LNCAP (cell line): ENCODE data around the gene L1CAM.

ENCODE experiments used
- TF ChIP-seq, protein P1 (sequence below): fragments of 450-650 bp; IDR thresholded peaks from 2 replicates; pipeline ENCODE4 v1.5.1; 2017; ENCODE audit warnings: mild to moderate bottlenecking

The L1CAM gene

DNA sequence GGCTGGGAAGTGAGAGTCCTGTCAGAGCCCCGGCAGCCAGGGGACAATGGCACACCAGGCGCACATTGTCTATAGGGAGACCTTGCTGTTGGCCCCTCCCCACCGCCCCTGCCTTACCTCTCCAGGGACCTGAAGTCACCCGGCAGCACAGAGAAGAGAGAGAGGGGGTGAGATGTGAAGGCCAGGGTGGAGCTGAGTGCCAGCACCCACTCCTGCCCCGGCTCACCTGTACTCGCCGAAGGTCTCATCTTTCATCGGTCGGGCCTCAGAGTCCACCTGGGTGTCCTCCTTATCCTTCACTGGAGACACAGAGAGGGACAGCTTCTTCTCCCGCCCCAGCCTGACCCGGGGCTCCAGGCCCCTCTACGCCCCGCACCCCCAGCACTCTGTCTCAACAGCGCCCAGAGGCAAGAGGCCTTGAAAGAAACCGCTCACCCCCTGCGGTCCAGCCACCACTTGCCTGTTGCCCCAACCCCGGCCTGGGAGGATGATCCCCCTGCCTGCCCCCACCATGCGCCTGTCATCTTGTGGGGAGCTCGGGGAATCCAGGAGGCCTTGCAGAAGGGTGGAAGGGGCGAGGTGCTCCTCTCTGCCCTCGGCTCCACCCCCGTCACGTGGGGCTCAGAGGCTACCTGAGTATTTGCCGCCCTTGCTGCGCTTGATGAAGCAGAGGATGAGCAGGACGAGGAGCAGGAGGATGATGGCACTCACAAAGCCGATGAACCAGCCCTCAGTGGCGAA lies 22.6 kb downstream of the L1CAM start:
- TF ChIP-seq, protein P1, sequence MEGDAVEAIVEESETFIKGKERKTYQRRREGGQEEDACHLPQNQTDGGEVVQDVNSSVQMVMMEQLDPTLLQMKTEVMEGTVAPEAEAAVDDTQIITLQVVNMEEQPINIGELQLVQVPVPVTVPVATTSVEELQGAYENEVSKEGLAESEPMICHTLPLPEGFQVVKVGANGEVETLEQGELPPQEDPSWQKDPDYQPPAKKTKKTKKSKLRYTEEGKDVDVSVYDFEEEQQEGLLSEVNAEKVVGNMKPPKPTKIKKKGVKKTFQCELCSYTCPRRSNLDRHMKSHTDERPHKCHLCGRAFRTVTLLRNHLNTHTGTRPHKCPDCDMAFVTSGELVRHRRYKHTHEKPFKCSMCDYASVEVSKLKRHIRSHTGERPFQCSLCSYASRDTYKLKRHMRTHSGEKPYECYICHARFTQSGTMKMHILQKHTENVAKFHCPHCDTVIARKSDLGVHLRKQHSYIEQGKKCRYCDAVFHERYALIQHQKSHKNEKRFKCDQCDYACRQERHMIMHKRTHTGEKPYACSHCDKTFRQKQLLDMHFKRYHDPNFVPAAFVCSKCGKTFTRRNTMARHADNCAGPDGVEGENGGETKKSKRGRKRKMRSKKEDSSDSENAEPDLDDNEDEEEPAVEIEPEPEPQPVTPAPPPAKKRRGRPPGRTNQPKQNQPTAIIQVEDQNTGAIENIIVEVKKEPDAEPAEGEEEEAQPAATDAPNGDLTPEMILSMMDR = no peak

DNA sequence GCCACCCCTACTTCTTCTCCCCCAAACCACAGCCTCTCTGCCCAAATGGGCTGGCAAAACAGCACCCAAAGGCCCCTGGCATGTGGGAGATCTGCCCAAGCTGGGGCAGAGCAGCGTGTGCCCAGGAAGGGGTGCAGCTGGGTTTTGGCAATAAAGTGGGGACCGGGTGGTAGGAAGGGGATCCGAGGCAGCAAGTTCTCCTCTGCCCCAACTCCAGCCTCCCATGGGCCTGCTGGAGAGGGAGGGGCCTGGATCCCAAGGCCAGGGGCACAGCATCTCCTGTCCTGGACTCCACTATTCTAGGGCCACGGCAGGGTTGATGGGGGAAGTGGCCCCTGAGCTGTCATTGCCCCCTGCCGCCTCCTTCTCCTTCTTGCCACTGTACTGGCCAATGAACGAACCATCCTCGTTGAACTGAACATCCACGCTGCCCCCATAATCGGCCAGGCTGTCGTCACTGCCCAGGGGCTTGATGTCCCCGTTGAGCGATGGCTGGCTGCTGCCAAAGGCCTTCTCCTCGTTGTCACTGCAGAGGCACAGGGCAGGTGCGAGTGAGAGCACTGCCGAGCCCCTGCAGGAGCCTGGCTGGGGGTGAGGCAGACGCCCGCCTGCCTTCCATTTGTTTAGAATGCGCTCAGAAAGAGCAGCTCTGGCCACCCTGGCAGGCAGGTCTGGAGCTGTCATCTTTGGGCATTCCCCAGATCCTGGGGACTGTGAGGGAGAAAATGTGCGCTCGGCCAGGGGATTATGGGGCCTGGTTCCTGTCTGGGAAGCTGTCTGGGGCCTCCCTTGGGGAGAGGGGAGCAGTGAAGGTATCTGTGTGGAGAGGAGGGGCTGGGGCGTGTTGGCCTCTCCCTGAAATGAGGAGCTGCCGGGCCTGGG lies 23.4 kb downstream of the L1CAM start:
- TF ChIP-seq, protein P1 = no peak

DNA sequence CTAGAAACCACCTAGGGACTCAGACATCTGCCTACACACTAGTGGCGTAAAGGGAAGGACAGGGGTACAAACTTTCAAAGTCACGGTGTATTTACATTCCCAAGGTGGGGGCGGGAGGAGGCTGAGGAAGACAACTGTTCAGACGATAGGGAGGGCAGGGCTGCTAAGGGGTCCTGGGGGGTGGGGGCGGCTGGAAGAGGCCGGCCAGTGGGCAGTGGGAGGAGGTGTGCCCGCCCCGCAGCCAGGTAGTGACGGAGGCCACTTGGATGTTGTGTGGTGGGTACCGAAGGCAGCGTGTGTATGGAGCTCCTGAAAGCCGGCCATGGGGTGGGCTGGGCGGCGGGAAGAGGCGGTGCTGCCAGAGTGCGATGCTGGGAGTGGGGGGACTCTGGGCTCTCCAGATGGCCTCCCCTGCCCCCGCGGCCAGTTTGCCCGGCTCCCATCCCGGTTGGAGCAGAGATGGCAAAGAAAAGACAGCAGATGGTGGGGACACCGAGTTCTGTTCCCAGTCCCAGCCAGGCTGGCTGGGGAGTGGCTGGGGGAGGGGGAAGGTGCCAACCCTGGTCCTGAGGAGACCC lies 24.2 kb downstream of the L1CAM start:
- TF ChIP-seq, protein P1 = no peak

DNA sequence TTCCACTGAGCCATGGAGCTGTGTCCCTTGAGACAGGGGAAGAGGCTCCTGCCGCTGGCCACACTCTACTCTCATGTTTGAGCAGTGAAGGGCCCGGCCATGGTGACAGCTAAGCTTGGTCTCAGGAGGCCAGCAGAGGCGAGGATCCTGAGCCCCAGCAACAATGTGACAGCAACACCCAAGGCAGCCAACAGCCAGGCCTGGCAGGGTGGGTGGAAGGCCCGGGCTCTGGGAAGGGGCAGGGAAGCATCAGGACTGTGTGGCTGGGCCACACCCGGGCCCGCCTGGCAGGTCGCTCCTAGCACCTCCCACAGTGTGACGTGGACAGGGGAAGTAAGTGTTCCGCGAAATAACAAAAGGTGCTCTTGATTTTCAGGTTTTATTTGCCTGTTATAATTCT lies 24.8 kb downstream of the L1CAM start:
- TF ChIP-seq, protein P1 = no peak

DNA sequence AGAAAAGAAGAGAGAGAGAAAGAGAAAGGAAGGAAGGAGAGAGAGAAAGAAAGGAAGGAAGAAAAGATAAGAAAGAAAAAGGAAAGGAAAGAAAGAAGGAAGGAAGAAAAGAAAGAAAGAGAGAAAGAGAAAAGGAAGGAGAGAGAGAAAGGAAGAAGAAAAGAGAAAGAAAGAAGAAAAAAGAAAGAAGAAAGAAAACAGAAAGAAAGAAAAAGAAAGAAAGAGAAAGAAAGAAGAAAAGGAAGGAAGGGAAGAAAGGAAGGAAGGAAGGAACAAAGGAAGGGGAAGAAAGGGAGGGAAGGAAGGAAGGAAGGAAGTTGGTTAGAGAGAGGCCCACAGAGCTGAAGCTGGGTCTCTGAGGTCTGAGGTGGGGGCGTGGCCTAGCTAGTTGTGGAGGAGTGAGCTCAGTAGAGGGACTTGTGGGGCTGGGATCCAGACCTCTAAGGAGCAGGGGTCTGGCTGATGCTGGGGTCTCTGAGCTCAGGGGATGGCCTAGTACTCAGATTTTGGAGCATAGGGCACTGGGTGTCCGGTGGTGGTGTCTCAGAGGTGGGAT lies 28.5 kb downstream of the L1CAM start:
- TF ChIP-seq, protein P1 = no peak

DNA sequence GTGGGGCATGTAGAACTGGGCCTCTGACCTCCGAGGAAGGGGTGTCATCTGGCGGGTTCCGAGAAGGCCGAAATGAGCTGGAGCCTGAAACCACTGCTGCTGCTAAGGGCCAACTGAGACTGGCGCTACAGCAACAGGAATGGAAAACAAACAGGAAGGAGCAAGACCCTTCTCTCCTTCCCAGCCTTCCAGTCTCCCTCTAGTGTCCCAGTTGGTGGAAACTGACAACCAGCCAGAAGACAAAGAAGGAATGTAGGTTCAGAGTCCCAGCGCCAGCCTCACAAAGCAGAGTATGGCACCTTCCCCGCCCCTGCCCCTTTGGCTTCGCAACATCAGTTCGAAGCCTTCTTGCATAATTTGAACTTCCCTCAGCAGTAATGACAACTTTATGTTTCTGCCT lies 31.3 kb downstream of the L1CAM start:
- TF ChIP-seq, protein P1 = no peak

DNA sequence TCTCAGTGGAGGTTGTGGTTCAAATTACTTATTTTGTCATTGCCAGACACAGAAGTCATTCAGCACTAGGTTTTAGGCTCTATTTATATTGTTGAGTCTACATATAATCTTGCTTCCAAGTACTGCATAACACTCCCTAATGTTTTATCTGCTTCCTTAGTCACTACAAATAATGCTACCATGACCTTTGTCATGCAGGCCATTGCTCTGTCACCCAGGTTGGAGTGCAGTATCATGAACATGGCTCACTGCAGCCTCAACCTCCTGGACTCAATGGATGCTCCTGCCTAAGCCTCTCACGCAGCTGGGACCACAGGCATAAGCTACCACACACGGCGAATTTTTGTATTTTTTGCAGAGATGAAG lies 32.1 kb downstream of the L1CAM start:
- TF ChIP-seq, protein P1 = no peak
